ENCODE data around the gene NBEA.

DNA sequence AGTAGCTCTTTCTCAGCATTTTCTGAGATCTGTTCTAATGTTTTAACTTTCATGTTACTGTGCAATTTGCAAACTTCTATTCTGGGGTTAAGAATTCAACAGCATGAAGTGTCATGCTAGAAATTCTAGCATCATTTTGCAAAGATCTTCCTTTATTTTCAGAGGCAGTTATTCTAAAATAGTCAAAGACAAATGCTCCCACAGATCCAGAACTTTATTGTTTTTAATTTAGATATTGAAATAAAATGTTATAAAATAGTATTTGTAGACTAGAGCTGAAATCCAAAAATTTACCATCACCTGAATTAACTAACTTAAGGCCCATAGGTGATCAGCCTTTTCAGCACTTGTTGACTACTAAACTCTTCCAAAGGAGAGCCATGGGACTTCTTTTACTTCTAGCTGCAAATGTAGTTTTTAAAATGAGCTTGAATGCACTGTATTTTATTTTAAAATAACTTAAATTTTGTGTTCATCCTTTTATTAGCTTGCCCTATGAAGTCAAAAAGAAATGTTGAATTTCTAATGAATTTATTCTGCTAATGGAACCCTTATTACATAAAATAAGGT, 531.2 kb downstream of the NBEA start:
- TF ChIP-seq, protein P1, sequence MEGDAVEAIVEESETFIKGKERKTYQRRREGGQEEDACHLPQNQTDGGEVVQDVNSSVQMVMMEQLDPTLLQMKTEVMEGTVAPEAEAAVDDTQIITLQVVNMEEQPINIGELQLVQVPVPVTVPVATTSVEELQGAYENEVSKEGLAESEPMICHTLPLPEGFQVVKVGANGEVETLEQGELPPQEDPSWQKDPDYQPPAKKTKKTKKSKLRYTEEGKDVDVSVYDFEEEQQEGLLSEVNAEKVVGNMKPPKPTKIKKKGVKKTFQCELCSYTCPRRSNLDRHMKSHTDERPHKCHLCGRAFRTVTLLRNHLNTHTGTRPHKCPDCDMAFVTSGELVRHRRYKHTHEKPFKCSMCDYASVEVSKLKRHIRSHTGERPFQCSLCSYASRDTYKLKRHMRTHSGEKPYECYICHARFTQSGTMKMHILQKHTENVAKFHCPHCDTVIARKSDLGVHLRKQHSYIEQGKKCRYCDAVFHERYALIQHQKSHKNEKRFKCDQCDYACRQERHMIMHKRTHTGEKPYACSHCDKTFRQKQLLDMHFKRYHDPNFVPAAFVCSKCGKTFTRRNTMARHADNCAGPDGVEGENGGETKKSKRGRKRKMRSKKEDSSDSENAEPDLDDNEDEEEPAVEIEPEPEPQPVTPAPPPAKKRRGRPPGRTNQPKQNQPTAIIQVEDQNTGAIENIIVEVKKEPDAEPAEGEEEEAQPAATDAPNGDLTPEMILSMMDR (IDR thresholded peaks at IDR 0.05; ENCODE audit: insufficient read depth, low read length), result no peak
- TF ChIP-seq, protein P2, sequence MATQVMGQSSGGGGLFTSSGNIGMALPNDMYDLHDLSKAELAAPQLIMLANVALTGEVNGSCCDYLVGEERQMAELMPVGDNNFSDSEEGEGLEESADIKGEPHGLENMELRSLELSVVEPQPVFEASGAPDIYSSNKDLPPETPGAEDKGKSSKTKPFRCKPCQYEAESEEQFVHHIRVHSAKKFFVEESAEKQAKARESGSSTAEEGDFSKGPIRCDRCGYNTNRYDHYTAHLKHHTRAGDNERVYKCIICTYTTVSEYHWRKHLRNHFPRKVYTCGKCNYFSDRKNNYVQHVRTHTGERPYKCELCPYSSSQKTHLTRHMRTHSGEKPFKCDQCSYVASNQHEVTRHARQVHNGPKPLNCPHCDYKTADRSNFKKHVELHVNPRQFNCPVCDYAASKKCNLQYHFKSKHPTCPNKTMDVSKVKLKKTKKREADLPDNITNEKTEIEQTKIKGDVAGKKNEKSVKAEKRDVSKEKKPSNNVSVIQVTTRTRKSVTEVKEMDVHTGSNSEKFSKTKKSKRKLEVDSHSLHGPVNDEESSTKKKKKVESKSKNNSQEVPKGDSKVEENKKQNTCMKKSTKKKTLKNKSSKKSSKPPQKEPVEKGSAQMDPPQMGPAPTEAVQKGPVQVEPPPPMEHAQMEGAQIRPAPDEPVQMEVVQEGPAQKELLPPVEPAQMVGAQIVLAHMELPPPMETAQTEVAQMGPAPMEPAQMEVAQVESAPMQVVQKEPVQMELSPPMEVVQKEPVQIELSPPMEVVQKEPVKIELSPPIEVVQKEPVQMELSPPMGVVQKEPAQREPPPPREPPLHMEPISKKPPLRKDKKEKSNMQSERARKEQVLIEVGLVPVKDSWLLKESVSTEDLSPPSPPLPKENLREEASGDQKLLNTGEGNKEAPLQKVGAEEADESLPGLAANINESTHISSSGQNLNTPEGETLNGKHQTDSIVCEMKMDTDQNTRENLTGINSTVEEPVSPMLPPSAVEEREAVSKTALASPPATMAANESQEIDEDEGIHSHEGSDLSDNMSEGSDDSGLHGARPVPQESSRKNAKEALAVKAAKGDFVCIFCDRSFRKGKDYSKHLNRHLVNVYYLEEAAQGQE (IDR thresholded peaks at IDR 0.05; ENCODE audit: insufficient replicate concordance, low read depth), result no peak
